GM21786 (cell line): ENCODE results near the gene MYOF.
"Not testable (repeated sequence)": the region's sequence is repeated elsewhere in the genome, so short reads cannot be mapped to it uniquely, and the experiment has no call there.

ENCODE experiments used
- ATAC-seq: cut with Tn5 transposase; IDR thresholded peaks from one replicate; pipeline ENCODE4 v1.9.1; 2021; ENCODE audit not compliant: unreplicated experiment

The MYOF gene

GRCh38 chr10:93456480-93456879 is 25.7 kb downstream of the MYOF start:
- ATAC-seq: no peak

- no peak for ATAC-seq
These were observed 27.4 kb downstream of the MYOF start for GRCh38 chr10:93454736-93455135.

- no peak for ATAC-seq
These were observed 28.0 kb downstream of the MYOF start for GRCh38 chr10:93454146-93454545.

GRCh38 chr10:93452143-93452542 is 30.0 kb downstream of the MYOF start:
- ATAC-seq: no peak

GRCh38 chr10:93451244-93451947 is 30.7 kb downstream of the MYOF start:
- no peak for ATAC-seq

GRCh38 chr10:93447970-93448369 is 34.2 kb downstream of the MYOF start:
- no peak for ATAC-seq

GRCh38 chr10:93447019-93447418 is 35.1 kb downstream of the MYOF start:
- no peak for ATAC-seq

- no peak for ATAC-seq
These were observed 36.0 kb downstream of the MYOF start for GRCh38 chr10:93445978-93446720.

GRCh38 chr10:93445097-93445960 is 36.8 kb downstream of the MYOF start:
- ATAC-seq: no peak

GRCh38 chr10:93443481-93443880 is 38.7 kb downstream of the MYOF start:
- ATAC-seq: no peak

- ATAC-seq: not testable (repeated sequence)
These were observed 39.4 kb downstream of the MYOF start for GRCh38 chr10:93442721-93443120.

- ATAC-seq: no peak
These were observed 41.5 kb downstream of the MYOF start for GRCh38 chr10:93440591-93441091.

- ATAC-seq: no peak
These were observed 43.4 kb downstream of the MYOF start for GRCh38 chr10:93438613-93439253.

- no peak for ATAC-seq
These were observed 44.1 kb downstream of the MYOF start for GRCh38 chr10:93437946-93438612.

GRCh38 chr10:93437086-93437945 is 44.8 kb downstream of the MYOF start:
- no peak for ATAC-seq

GRCh38 chr10:93436591-93437085 is 45.5 kb downstream of the MYOF start:
- ATAC-seq: no peak

GRCh38 chr10:93435621-93436397 is 46.3 kb downstream of the MYOF start:
- no peak for ATAC-seq

- ATAC-seq: no peak
These were observed 47.1 kb downstream of the MYOF start for GRCh38 chr10:93434991-93435491.
